ENCODE results near the gene MACROH2A2.

The MACROH2A2 gene

DNA sequence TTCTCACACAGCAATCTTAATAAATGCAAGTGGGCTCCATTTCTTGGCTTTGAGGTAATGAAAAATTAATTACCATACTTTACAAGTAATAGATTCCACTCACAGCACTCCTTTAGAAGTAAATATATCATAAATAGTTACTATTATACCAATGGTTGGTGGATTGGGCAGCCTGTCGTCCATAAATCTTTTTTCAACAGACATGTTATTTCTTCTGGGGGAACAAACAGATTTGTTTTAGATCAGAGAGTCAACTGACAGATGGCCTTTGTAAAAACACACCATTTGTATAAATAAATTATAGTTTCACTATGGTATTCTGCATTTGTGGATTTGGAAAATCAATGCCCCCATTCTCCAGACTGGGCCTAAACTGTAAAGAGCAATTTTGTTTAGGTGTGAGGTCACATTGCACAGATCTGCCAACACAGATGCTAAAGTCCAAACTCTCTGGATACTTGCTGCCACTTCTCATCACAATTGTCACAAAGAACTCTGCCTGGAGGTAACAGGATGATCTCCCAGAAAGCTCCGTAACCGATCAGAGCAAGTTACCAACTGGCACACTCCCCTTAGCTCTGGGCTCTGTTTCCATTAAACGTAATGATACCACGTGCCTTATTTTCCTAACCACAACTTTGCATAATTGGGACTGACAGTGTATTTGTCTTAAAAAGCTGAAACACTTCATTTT is 4.5 kb upstream of the MACROH2A2 start:
- Histone ChIP-seq H3K79me2 (ENCODE audit: control insufficient read depth, insufficient read depth, low read length, unreplicated experiment) (no peaks in the 10 kb centered on the region), H3K4me3 (ENCODE audit: low read depth, low read length) (no peak overlapping the region), H3K27ac (ENCODE audit: low read depth, low read length) (no peak overlapping the region), H3K27me3 (ENCODE audit: insufficient read depth, low read length) (peaks cover 12% of the 10 kb centered on the region; the same call in 1 of the 2 replicates), H3K36me3 (ENCODE audit: insufficient read depth, low read length) (no peaks in the 10 kb centered on the region), H2AFZ (ENCODE audit: low read length, unreplicated experiment) (no peak overlapping the region), H3K4me1 (ENCODE audit: control insufficient read depth, insufficient read depth, low read length, unreplicated experiment) (no peaks in the 10 kb centered on the region)

DNA sequence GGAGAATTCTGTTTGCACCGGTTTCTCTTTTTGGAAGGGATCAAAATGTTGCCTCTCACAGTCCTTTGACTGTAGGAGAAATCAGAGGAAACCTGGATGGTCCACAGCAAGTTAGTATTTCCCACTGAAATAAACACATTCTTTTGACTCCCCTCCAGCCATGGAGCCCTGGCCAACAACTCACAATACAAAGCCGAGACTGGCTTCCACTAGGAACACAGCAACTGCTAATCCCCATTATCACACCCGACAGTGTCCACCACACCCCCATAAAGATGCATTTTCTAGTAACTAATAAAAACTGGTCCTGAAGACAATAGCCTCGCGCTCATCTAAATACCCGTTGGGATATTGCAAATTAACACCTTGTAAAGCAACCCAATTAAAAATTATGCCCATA is 798 bp upstream of the MACROH2A2 start:
- no peaks in the 10 kb centered on the region for H3K79me2 ChIP-seq (ENCODE audit: control insufficient read depth, insufficient read depth, low read length, unreplicated experiment)
- H3K27me3 ChIP-seq (ENCODE audit: insufficient read depth, low read length) = peaks cover 8% of the 10 kb centered on the region; the same call in 1 of the 2 replicates
- H3K36me3 ChIP-seq (ENCODE audit: insufficient read depth, low read length) = no peaks in the 10 kb centered on the region
- no peak overlapping the region for H3K27ac ChIP-seq (ENCODE audit: low read depth, low read length)
- peak overlapping the region; percentile 98 for H2AFZ ChIP-seq (ENCODE audit: low read length, unreplicated experiment)
- H3K4me1 ChIP-seq (ENCODE audit: control insufficient read depth, insufficient read depth, low read length, unreplicated experiment) = no peaks in the 10 kb centered on the region
- H3K4me3 ChIP-seq (ENCODE audit: low read depth, low read length) = peak overlapping the region; percentile 97

DNA sequence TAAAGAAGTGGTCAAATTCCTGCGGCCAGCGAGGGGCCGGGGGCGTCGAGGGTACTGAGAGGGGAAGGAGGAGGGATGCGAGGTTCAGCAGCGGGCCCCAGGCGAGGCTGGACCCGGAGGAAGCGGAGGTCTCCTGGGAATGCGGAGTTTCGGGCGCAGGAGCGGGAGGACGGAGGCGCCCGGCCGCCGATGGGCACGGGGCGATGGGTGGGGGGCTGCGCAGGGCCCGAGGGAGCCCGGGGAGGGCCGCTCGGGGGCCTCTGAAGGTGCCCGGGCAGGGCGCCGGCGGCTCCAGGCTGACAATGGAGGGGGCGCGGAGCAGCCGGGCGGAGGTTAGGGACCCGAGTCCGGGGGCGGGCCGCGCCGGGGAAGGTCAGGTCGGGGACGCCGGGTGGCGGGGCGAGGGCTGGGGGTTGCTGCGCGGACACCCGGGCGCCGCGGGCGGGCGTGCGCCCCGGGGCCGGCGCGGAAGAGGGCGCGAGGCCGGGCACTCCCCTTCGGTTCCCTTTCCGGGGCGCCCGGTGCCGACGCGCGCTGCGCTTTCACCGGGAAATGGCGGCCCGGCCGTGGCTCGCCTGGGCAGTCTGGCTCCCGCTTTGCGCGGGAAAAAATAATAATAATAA is 683 bp downstream of the MACROH2A2 start:
- peaks cover 8% of the 10 kb centered on the region; the same call in 1 of the 2 replicates for H3K27me3 ChIP-seq (ENCODE audit: insufficient read depth, low read length)
- no peak overlapping the region for H3K27ac ChIP-seq (ENCODE audit: low read depth, low read length)
- peak overlapping the region; percentile 97 for H3K4me3 ChIP-seq (ENCODE audit: low read depth, low read length)
- H3K79me2 ChIP-seq (ENCODE audit: control insufficient read depth, insufficient read depth, low read length, unreplicated experiment) = no peaks in the 10 kb centered on the region
- H3K4me1 ChIP-seq (ENCODE audit: control insufficient read depth, insufficient read depth, low read length, unreplicated experiment) = no peaks in the 10 kb centered on the region
- H2AFZ ChIP-seq (ENCODE audit: low read length, unreplicated experiment) = peak overlapping the region; percentile 98
- no peaks in the 10 kb centered on the region for H3K36me3 ChIP-seq (ENCODE audit: insufficient read depth, low read length)

DNA sequence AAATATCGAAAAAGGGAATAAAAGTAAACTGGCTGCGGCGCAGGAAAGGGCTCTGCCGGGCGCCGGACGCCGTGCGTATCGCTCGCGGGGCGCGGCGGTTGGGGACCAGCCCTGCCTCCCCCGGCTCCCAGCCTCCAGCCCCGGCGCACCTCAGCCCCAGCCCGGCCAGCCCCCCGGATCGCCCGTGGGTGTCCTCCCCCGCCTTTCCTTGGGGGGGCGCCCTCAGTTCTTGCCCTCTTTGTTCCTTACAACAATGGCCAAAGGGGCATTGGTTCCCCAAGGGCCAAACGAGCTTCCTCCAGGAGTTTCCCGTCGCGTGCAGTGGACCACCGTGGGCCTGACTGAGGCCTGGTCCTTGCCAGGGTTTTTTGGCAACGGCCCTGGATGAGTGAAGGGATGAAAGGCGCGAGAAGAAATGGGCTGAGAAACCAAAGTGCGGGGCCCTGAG is 1.2 kb downstream of the MACROH2A2 start:
- H3K27ac ChIP-seq (ENCODE audit: low read depth, low read length) = no peak overlapping the region
- no peak overlapping the region for H2AFZ ChIP-seq (ENCODE audit: low read length, unreplicated experiment)
- H3K36me3 ChIP-seq (ENCODE audit: insufficient read depth, low read length) = no peaks in the 10 kb centered on the region
- H3K27me3 ChIP-seq (ENCODE audit: insufficient read depth, low read length) = peaks cover 8% of the 10 kb centered on the region; the same call in 1 of the 2 replicates
- H3K4me3 ChIP-seq (ENCODE audit: low read depth, low read length) = peak overlapping the region; percentile 97
- H3K4me1 ChIP-seq (ENCODE audit: control insufficient read depth, insufficient read depth, low read length, unreplicated experiment) = no peaks in the 10 kb centered on the region
- H3K79me2 ChIP-seq (ENCODE audit: control insufficient read depth, insufficient read depth, low read length, unreplicated experiment) = no peaks in the 10 kb centered on the region

DNA sequence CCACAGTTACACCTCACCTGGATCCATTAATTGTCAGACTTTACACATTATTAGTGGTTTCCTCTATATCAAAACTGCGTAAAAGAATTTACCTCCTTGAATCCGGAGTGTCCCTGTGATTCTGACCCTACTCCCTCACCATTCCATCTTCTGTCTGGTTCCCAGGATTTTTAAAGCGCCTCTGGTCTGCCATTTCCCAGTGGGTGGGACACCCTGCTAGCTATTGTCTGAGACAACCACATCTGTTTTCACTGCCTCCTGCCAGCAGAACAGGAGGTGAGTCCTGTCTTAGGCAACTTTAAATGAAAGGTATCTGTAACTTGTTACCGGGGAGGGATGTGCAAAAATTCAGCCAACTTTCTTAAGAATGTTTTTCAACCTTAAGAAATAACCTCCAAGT is 2.3 kb downstream of the MACROH2A2 start:
- Histone ChIP-seq H3K27me3 (ENCODE audit: insufficient read depth, low read length) (peaks cover 8% of the 10 kb centered on the region; the same call in 1 of the 2 replicates), H3K27ac (ENCODE audit: low read depth, low read length) (no peak overlapping the region), H2AFZ (ENCODE audit: low read length, unreplicated experiment) (no peak overlapping the region), H3K4me3 (ENCODE audit: low read depth, low read length) (no peak overlapping the region), H3K4me1 (ENCODE audit: control insufficient read depth, insufficient read depth, low read length, unreplicated experiment) (no peaks in the 10 kb centered on the region), H3K36me3 (ENCODE audit: insufficient read depth, low read length) (no peaks in the 10 kb centered on the region), H3K79me2 (ENCODE audit: control insufficient read depth, insufficient read depth, low read length, unreplicated experiment) (no peaks in the 10 kb centered on the region)

DNA sequence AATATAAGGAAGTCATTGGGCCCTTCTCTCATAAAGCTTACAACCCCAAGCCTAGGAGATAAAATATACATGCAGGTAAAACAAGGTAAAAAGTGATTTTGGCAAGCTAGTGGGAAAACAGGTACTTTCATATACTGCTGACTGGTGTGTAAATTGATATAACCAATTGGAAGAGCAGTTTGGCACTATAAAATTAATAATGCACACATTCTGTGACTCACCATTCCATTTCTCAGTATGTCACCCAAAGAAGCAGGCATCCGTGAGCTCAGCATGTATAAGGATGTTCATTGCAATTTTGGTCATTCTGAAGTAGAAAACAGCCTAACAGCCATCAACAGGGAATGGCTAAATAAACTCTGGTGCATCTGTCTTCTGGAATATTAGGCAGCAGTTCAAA is 2.9 kb downstream of the MACROH2A2 start:
- Histone ChIP-seq H3K36me3 (ENCODE audit: insufficient read depth, low read length) (no peaks in the 10 kb centered on the region), H3K4me3 (ENCODE audit: low read depth, low read length) (no peak overlapping the region), H3K27me3 (ENCODE audit: insufficient read depth, low read length) (peaks cover 8% of the 10 kb centered on the region; the same call in 1 of the 2 replicates), H3K4me1 (ENCODE audit: control insufficient read depth, insufficient read depth, low read length, unreplicated experiment) (no peaks in the 10 kb centered on the region), H3K79me2 (ENCODE audit: control insufficient read depth, insufficient read depth, low read length, unreplicated experiment) (no peaks in the 10 kb centered on the region), H2AFZ (ENCODE audit: low read length, unreplicated experiment) (no peak overlapping the region), H3K27ac (ENCODE audit: low read depth, low read length) (no peak overlapping the region)

DNA sequence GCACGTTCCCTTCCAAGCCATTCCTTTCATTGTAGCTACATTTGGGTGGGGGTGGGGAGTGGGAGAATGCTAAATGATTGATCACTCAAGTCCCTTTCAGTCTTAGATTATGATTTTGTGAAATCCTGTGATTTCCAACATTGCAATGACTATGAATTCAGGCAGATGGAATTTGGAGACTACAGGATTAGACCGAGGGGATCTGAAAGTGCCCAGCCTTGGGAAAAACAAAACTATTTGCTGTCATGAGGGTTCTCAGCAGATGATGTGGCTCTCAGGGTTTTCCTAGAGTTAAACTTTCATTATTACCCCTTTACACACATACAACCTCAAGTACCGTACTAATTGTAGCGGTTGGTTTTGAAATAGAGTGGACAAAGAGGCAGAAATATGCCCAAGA is 4.7 kb downstream of the MACROH2A2 start:
- no peak overlapping the region for H2AFZ ChIP-seq (ENCODE audit: low read length, unreplicated experiment)
- H3K79me2 ChIP-seq (ENCODE audit: control insufficient read depth, insufficient read depth, low read length, unreplicated experiment) = no peaks in the 10 kb centered on the region
- H3K36me3 ChIP-seq (ENCODE audit: insufficient read depth, low read length) = no peaks in the 10 kb centered on the region
- H3K27ac ChIP-seq (ENCODE audit: low read depth, low read length) = no peak overlapping the region
- no peaks in the 10 kb centered on the region for H3K27me3 ChIP-seq (ENCODE audit: insufficient read depth, low read length)
- H3K4me1 ChIP-seq (ENCODE audit: control insufficient read depth, insufficient read depth, low read length, unreplicated experiment) = no peaks in the 10 kb centered on the region
- no peak overlapping the region for H3K4me3 ChIP-seq (ENCODE audit: low read depth, low read length)

DNA sequence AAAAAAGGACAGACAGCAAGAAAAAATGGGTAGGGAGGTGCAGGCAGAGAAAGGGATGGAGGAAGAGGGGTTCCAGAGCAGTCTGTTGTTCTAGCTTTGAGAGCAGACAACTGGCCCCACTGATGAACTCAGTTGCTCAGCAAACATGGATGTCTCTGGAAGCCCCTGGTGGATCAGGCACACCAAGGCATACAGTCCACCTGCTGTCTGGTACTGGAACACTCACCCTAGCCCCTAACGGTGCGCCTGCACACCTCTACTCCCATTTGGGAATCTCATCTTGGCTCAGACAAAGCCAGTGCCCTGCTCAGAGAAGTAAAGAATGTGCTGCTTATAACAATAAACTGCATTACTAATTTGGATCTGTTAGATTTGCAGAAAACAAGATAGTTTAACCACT is 7.7 kb downstream of the MACROH2A2 start:
- Histone ChIP-seq H3K27me3 (ENCODE audit: insufficient read depth, low read length) (no peaks in the 10 kb centered on the region), H2AFZ (ENCODE audit: low read length, unreplicated experiment) (no peak overlapping the region), H3K36me3 (ENCODE audit: insufficient read depth, low read length) (no peaks in the 10 kb centered on the region), H3K4me1 (ENCODE audit: control insufficient read depth, insufficient read depth, low read length, unreplicated experiment) (no peaks in the 10 kb centered on the region), H3K79me2 (ENCODE audit: control insufficient read depth, insufficient read depth, low read length, unreplicated experiment) (no peaks in the 10 kb centered on the region), H3K4me3 (ENCODE audit: low read depth, low read length) (no peak overlapping the region), H3K27ac (ENCODE audit: low read depth, low read length) (no peak overlapping the region)

DNA sequence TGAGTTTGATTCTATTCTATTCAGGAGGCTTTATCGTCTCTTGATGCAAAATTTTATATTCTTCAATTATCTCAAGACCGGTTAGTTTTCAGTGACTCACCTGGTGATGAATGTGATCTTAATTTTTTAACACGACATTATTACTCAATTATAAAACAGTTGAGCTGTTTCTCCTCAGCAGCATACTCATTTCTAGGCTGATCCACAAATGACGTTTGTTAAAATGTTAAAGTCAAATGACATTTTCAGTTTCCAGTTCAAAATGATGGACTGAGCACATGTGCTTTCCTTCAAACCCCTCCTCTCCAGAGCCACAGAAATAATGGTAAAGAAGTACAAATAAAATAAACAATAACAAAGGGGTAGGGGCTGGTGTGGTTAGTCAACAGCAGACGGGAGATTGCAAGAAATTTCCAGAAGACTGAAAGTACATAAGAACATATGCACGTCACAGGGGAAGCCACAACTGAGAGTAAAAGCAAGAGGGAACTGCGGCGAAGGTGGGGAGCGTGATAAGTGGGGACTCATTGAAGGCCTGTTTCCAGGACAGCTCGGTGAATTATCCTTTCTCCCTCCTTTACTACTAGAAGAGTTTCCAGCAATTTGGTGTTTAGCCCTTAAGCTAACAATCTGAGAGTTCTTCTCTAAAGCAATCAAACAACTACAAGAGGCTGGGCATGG is 10.9 kb downstream of the MACROH2A2 start:
- Histone ChIP-seq H3K79me2 (ENCODE audit: control insufficient read depth, insufficient read depth, low read length, unreplicated experiment) (no peaks in the 10 kb centered on the region), H3K27me3 (ENCODE audit: insufficient read depth, low read length) (no peaks in the 10 kb centered on the region), H2AFZ (ENCODE audit: low read length, unreplicated experiment) (no peak overlapping the region), H3K27ac (ENCODE audit: low read depth, low read length) (no peak overlapping the region), H3K4me3 (ENCODE audit: low read depth, low read length) (no peak overlapping the region), H3K4me1 (ENCODE audit: control insufficient read depth, insufficient read depth, low read length, unreplicated experiment) (no peaks in the 10 kb centered on the region), H3K36me3 (ENCODE audit: insufficient read depth, low read length) (no peaks in the 10 kb centered on the region)

DNA sequence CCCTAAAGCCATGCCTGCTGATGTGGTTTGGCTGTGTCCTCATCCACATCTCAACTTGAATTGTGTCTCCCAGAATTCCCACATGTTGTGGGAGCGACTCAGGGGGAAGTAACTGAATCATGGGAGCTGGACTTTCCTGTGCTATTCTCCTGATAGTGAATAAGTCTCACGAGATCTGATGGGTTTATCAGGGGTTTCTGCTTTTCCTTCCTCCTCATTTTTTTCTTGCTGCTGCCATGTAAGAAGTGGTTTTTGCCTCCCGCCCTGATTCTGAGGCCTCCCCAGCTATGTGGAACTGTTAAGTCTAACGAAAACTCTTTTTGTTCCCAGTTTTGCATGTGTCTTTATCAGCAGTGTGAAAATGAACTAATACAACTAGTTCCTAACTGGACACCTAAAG is 11.8 kb downstream of the MACROH2A2 start:
- no peak overlapping the region for H3K4me3 ChIP-seq (ENCODE audit: low read depth, low read length)
- no peaks in the 10 kb centered on the region for H3K27me3 ChIP-seq (ENCODE audit: insufficient read depth, low read length)
- no peak overlapping the region for H3K27ac ChIP-seq (ENCODE audit: low read depth, low read length)
- no peaks in the 10 kb centered on the region for H3K4me1 ChIP-seq (ENCODE audit: control insufficient read depth, insufficient read depth, low read length, unreplicated experiment)
- H3K36me3 ChIP-seq (ENCODE audit: insufficient read depth, low read length) = no peaks in the 10 kb centered on the region
- no peak overlapping the region for H2AFZ ChIP-seq (ENCODE audit: low read length, unreplicated experiment)
- H3K79me2 ChIP-seq (ENCODE audit: control insufficient read depth, insufficient read depth, low read length, unreplicated experiment) = no peaks in the 10 kb centered on the region
